Measurements from ENCODE around the gene OCIAD1. TPM values are rescaled to one million over a fixed set of nuclear protein-coding genes. Genes with fewer than 3 reads are reported as not detected.
A peak's percentile ranks its signal among the peaks of the same experiment; 100 is the strongest.
"Not testable (repeated sequence)": the region's sequence is repeated elsewhere in the genome, so short reads cannot be mapped to it uniquely, and the experiment has no call there.

The OCIAD1 gene
- polyA plus RNA-seq (2012; ENCODE audit: insufficient read depth, insufficient read length), result 128 TPM

GRCh38 chr4:48830706-48831531 lies at the start of gene OCIAD1:
OCIAD1 (plus strand) TSS chr4:48831088; CDS start chr4:48832625, 1,537 bp downstream.
- peak; percentile 99 for DNase-seq (ENCODE audit: low read depth, low spot score)
- H3K4me3 ChIP-seq (ENCODE audit: low read length), result peak within 1 kb of the TSS; percentile 100

- no peak for DNase-seq (ENCODE audit: low read depth, low spot score)
- H3K4me3 ChIP-seq (ENCODE audit: low read length), result no peak overlapping the region
Measured at GRCh38 chr4:48781968-48782367, 48.9 kb upstream of the OCIAD1 start.

GRCh38 chr4:48785302-48785701 lies 45.6 kb upstream of the OCIAD1 start:
- DNase-seq (ENCODE audit: low read depth, low spot score), result no peak
- H3K4me3 ChIP-seq (ENCODE audit: low read length), result no peak overlapping the region

- no peak overlapping the region for H3K4me3 ChIP-seq (ENCODE audit: low read length)
- no peak for DNase-seq (ENCODE audit: low read depth, low spot score)
Measured at GRCh38 chr4:48786549-48786948, 44.3 kb upstream of the OCIAD1 start.

- H3K4me3 ChIP-seq (ENCODE audit: low read length), result no peak overlapping the region
- no peak for DNase-seq (ENCODE audit: low read depth, low spot score)
Measured at GRCh38 chr4:48787056-48787455, 43.8 kb upstream of the OCIAD1 start.

GRCh38 chr4:48790561-48790960 lies 40.3 kb upstream of the OCIAD1 start:
- H3K4me3 ChIP-seq (ENCODE audit: low read length), result no peak overlapping the region

GRCh38 chr4:48791313-48791712 lies 39.6 kb upstream of the OCIAD1 start:
- no peak for DNase-seq (ENCODE audit: low read depth, low spot score)
- no peak overlapping the region for H3K4me3 ChIP-seq (ENCODE audit: low read length)

More at GRCh38 chr4:48790561-48790960, 40.3 kb upstream of the OCIAD1 start:
- no peak for DNase-seq (ENCODE audit: low read depth, low spot score)

- no peak overlapping the region for H3K4me3 ChIP-seq (ENCODE audit: low read length)
- DNase-seq (ENCODE audit: low read depth, low spot score), result no peak
Measured at GRCh38 chr4:48792348-48793006, 38.4 kb upstream of the OCIAD1 start.

GRCh38 chr4:48795108-48795507 lies 35.8 kb upstream of the OCIAD1 start:
- no peak for DNase-seq (ENCODE audit: low read depth, low spot score)
- no peak overlapping the region for H3K4me3 ChIP-seq (ENCODE audit: low read length)

- H3K4me3 ChIP-seq (ENCODE audit: low read length), result no peak overlapping the region
- DNase-seq (ENCODE audit: low read depth, low spot score), result no peak
Measured at GRCh38 chr4:48796191-48796926, 34.5 kb upstream of the OCIAD1 start.

GRCh38 chr4:48796927-48797679 lies 33.8 kb upstream of the OCIAD1 start:
- no peak overlapping the region for H3K4me3 ChIP-seq (ENCODE audit: low read length)
- DNase-seq (ENCODE audit: low read depth, low spot score), result no peak

GRCh38 chr4:48798117-48798516 lies 32.8 kb upstream of the OCIAD1 start:
- no peak overlapping the region for H3K4me3 ChIP-seq (ENCODE audit: low read length)
- no peak for DNase-seq (ENCODE audit: low read depth, low spot score)

- no peak overlapping the region for H3K4me3 ChIP-seq (ENCODE audit: low read length)
- DNase-seq (ENCODE audit: low read depth, low spot score), result no peak
Measured at GRCh38 chr4:48799157-48799556, 31.7 kb upstream of the OCIAD1 start.

- not testable (repeated sequence) for H3K4me3 ChIP-seq (ENCODE audit: low read length); DNase-seq (ENCODE audit: low read depth, low spot score)
Measured at GRCh38 chr4:48800155-48800554, 30.7 kb upstream of the OCIAD1 start.

GRCh38 chr4:48801016-48801715 lies 29.7 kb upstream of the OCIAD1 start:
- no peak overlapping the region for H3K4me3 ChIP-seq (ENCODE audit: low read length)
- DNase-seq (ENCODE audit: low read depth, low spot score), result no peak

GRCh38 chr4:48804584-48805301 lies 26.1 kb upstream of the OCIAD1 start:
- DNase-seq (ENCODE audit: low read depth, low spot score), result no peak
- H3K4me3 ChIP-seq (ENCODE audit: low read length), result no peak overlapping the region

GRCh38 chr4:48812866-48813265 lies 18.0 kb upstream of the OCIAD1 start:
- DNase-seq (ENCODE audit: low read depth, low spot score), result no peak
- no peak overlapping the region for H3K4me3 ChIP-seq (ENCODE audit: low read length)

- peak; percentile 46 for DNase-seq (ENCODE audit: low read depth, low spot score)
- H3K4me3 ChIP-seq (ENCODE audit: low read length), result no peak overlapping the region
Measured at GRCh38 chr4:48813964-48814363, 16.9 kb upstream of the OCIAD1 start.

Measured in Jurkat, Clone E6-1 (cell line).